CD14-positive monocyte (primary cell): Measurements from ENCODE around the gene LARGE2. TPM values are rescaled to one million over a fixed set of nuclear protein-coding genes. Genes with fewer than 3 reads are reported as not detected.
"Not testable (repeated sequence)": the region's sequence is repeated elsewhere in the genome, so short reads cannot be mapped to it uniquely, and the experiment has no call there.

Experiments used
- DNase-seq, 3 donors: peaks; one replicate each; pipeline ENCODE4 v3.0.0-alpha.2; 2011 to 2022
- H2AFZ ChIP-seq: 2 replicates; pipeline ENCODE4 v1.6.0; 2012; ENCODE audit warnings: mild to moderate bottlenecking, low read depth, low read length, inconsistent platforms; ENCODE audit not compliant: insufficient read depth, poor library complexity, severe bottlenecking
- H3K27ac ChIP-seq, 2 donors: 1 replicate in 1 of 2; 2 replicates in 1 of 2; pipeline ENCODE4 v1.5.1; 2012 to 2013; ENCODE audit warnings: low read length in 2 of 2, control low read depth in 1 of 2, inconsistent platforms in 1 of 2, low read depth in 1 of 2, mild to moderate bottlenecking in 1 of 2
- H3K27me3 ChIP-seq, 2 donors: one replicate each; pipeline versions ENCODE4 v1.6.0 to v1.6.1; 2011 to 2013; ENCODE audit warnings: low read length in 2 of 2; ENCODE audit not compliant: control insufficient read depth in 2 of 2, insufficient read depth in 2 of 2
- H3K36me3 ChIP-seq, 2 donors: replicated peaks in 1 of 2; 1 replicate in 1 of 2; 2 replicates in 1 of 2; pipeline versions ENCODE4 v1.5.1 to v1.6.1; 2012 to 2013; ENCODE audit warnings: low read length in 2 of 2, control low read depth in 1 of 2, inconsistent platforms in 1 of 2, mild to moderate bottlenecking in 1 of 2; ENCODE audit not compliant: insufficient read depth in 2 of 2, control insufficient read depth in 1 of 2
- H3K4me1 ChIP-seq, 2 donors: 1 replicate in 1 of 2; 2 replicates in 1 of 2; pipeline versions ENCODE4 v1.5.1 to v1.6.1; 2012 to 2013; ENCODE audit warnings: low read length in 2 of 2, control low read depth in 1 of 2, inconsistent platforms in 1 of 2, mild to moderate bottlenecking in 1 of 2, moderate library complexity in 1 of 2; ENCODE audit not compliant: insufficient read depth in 2 of 2, control insufficient read depth in 1 of 2
- H3K4me2 ChIP-seq: replicated peaks from 2 replicates; pipeline ENCODE3; 2012; ENCODE audit warnings: low read length, moderate library complexity, mild to moderate bottlenecking; ENCODE audit not compliant: poor library complexity, severe bottlenecking; ENCODE audit errors: extremely low read depth
- H3K4me3 ChIP-seq, 3 experiments: fragments of 200-600 bp in 1 of 3; sonication (generic) in 1 of 3; replicated peaks in 1 of 3; 1 replicate in 2 of 3; 2 replicates in 1 of 3; pipeline ENCODE4 v1.5.1; 2011 to 2013; ENCODE audit warnings: low read length in 3 of 3, mild to moderate bottlenecking in 3 of 3, control low read depth in 2 of 3, low read depth in 2 of 3, inconsistent platforms in 1 of 3, moderate library complexity in 1 of 3
- H3K79me2 ChIP-seq: 2 replicates; pipeline ENCODE4 v1.6.0; 2012; ENCODE audit warnings: mild to moderate bottlenecking, control low read depth, inconsistent platforms, low read length, moderate library complexity; ENCODE audit not compliant: insufficient read depth
- H3K9ac ChIP-seq: 2 replicates; pipeline ENCODE4 v1.6.0; 2017; ENCODE audit warnings: low read length, mild to moderate bottlenecking; ENCODE audit not compliant: insufficient read depth, poor library complexity, severe bottlenecking
- H3K9me3 ChIP-seq, 2 donors: replicated peaks in 1 of 2; 1 replicate in 1 of 2; 2 replicates in 1 of 2; pipeline versions ENCODE4 v1.5.1 to v1.6.1; 2012 to 2013; ENCODE audit warnings: low read length in 2 of 2, control low read depth in 1 of 2; ENCODE audit not compliant: control insufficient read depth in 1 of 2, insufficient read depth in 1 of 2
- H4K20me1 ChIP-seq: 2 replicates; pipeline ENCODE4 v1.6.0; 2012; ENCODE audit warnings: mild to moderate bottlenecking, low read length, control low read depth, moderate library complexity; ENCODE audit not compliant: insufficient read depth
- H3K27ac Mint-ChIP-seq, 7 donors: one replicate each; pipeline ENCODE4 v1.8.0; 2020; ENCODE audit warnings: mild to moderate bottlenecking in 7 of 7, mixed read lengths in 7 of 7, moderate library complexity in 6 of 7, inconsistent platforms in 2 of 7
- H3K27me3 Mint-ChIP-seq, 3 donors: one replicate each; pipeline ENCODE4 v1.8.0; 2021 to 2022; ENCODE audit warnings: low read depth in 3 of 3, mild to moderate bottlenecking in 3 of 3, mixed read lengths in 3 of 3, moderate library complexity in 3 of 3, inconsistent platforms in 1 of 3
- H3K36me3 Mint-ChIP-seq, 2 donors: one replicate each; pipeline ENCODE4 v1.8.0; 2020; ENCODE audit warnings: mixed read lengths in 2 of 2, inconsistent platforms in 1 of 2, mild to moderate bottlenecking in 1 of 2
- H3K4me1 Mint-ChIP-seq: one replicate; pipeline ENCODE4 v1.8.0; 2020; ENCODE audit warnings: mild to moderate bottlenecking, mixed read lengths
- H3K4me3 Mint-ChIP-seq, 2 donors: one replicate each; pipeline ENCODE4 v1.8.0; 2020; ENCODE audit warnings: mild to moderate bottlenecking in 2 of 2, mixed read lengths in 2 of 2, moderate library complexity in 1 of 2
- H3K9me3 Mint-ChIP-seq, 7 donors: one replicate each; pipeline ENCODE4 v1.8.0; 2020 to 2022; ENCODE audit warnings: mixed read lengths in 7 of 7, mild to moderate bottlenecking in 6 of 7, moderate library complexity in 6 of 7, inconsistent platforms in 2 of 7
- CTCF ChIP-seq: fragments of 200-600 bp; IDR thresholded peaks from one replicate; pipeline ENCODE4 v1.8.0; 2022; ENCODE audit warnings: antibody characterized with exemption, mild to moderate bottlenecking
- WGBS: methylation state at CpG from one replicate; pipeline ENCODE4 v1.1.5; 2013; ENCODE audit warnings: missing lambda C conversion rate; ENCODE audit not compliant: insufficient coverage; 5-methylcytosine and 5-hydroxymethylcytosine counted together
- intact Hi-C, 2 donors: fragments of 100-400 bp; cut with micrococcal nuclease; formaldehyde crosslinking; loops; one replicate each; pipeline versions ENCODE4 v1.15.0 to v1.15.1; 2023
- polyA plus RNA-seq, 3 donors: library from polyadenylated mRNA; depleted of rRNA in 1 of 3; unstranded in 2 of 3; stranded (reverse) in 1 of 3; fragments of 300-500 nt in 2 of 3; fragments of >200 nt in 1 of 3; fragmentation: Illumina TruSeq in 2 of 3; gene quantifications; 1 replicate in 2 of 3; 2 replicates in 1 of 3; pipeline ENCODE4 v1.2.3, GENCODE V29; 2012 to 2021

LARGE2 gene
- polyA plus RNA-seq, 3 donors: 0.12 TPM; not detected in 2

GRCh38 chr11:45905095-45905494, 17.4 kb upstream of the LARGE2 start:
- Mint-ChIP-seq H3K27me3 (peaks cover 21 to 46% (median 25%) of the 10 kb centered on the region in 3 donors), H3K4me3 (no peak overlapping the region), H3K36me3 (peaks cover 13 to 16% of the 10 kb centered on the region in 2 donors), H3K9me3 (peaks cover 0 to 6% (median 4%) of the 10 kb centered on the region in 7 donors), H3K4me1 (peaks cover 8% of the 10 kb centered on the region), H3K27ac (no peak overlapping the region)
- peaks cover 0 to 13% of the 10 kb centered on the region in 2 donors for H3K9me3 ChIP-seq
- no peak for TF ChIP-seq CTCF
- 95% methylated on average over 19 of the region's 19 CpGs for WGBS
- H3K27ac ChIP-seq: no peak overlapping the region
- H3K4me1 ChIP-seq: peaks cover 4 to 5% of the 10 kb centered on the region in 2 donors
- intact Hi-C loops: no loop called here
- peaks cover 10 to 18% of the 10 kb centered on the region in 2 donors for H3K27me3 ChIP-seq
- H3K9ac ChIP-seq: no peak overlapping the region
- peaks cover 8 to 13% of the 10 kb centered on the region in 2 donors for H3K36me3 ChIP-seq
- no peaks in the 10 kb centered on the region for H3K79me2 ChIP-seq
- H2AFZ ChIP-seq: no peak overlapping the region
- no peak overlapping the region for H3K4me2 ChIP-seq
- peaks cover 15% of the 10 kb centered on the region for H4K20me1 ChIP-seq
- no peak overlapping the region for H3K4me3 ChIP-seq
- no peak for DNase-seq

- peaks cover 20% of the 10 kb centered on the region for H4K20me1 ChIP-seq
- H3K79me2 ChIP-seq, H3K9ac ChIP-seq, intact Hi-C loops, H3K4me1 Mint-ChIP-seq, H3K4me2 ChIP-seq, H3K4me3 ChIP-seq, H3K4me3 Mint-ChIP-seq, DNase-seq, H2AFZ ChIP-seq, H3K27ac ChIP-seq, H3K4me1 ChIP-seq, H3K27ac Mint-ChIP-seq, H3K9me3 Mint-ChIP-seq: not testable (repeated sequence)
- H3K9me3 ChIP-seq: peaks cover 0 to 10% of the 10 kb centered on the region in 2 donors
- WGBS: 51% methylated on average over 2 of the region's 6 CpGs
- H3K27me3 ChIP-seq: peaks cover 6 to 14% of the 10 kb centered on the region in 2 donors
- Mint-ChIP-seq H3K27me3 (peaks cover 18 to 42% (median 21%) of the 10 kb centered on the region in 3 donors), H3K36me3 (peaks cover 17 to 19% of the 10 kb centered on the region in 2 donors)
- H3K36me3 ChIP-seq: peaks cover 13 to 17% of the 10 kb centered on the region in 2 donors
Measured at GRCh38 chr11:45905576-45905975, 16.9 kb upstream of the LARGE2 start.
